HG03060 (cell line): ENCODE results near the gene PRAMEF15.
"Not testable (repeated sequence)": the region's sequence is repeated elsewhere in the genome, so short reads cannot be mapped to it uniquely, and the experiment has no call there.

Experiments
- ATAC-seq: cut with Tn5 transposase; IDR thresholded peaks from one replicate; pipeline ENCODE4 v1.9.1; 2021; ENCODE audit warnings: low read depth, moderate number of reproducible peaks; ENCODE audit not compliant: unreplicated experiment

Gene PRAMEF15

DNA sequence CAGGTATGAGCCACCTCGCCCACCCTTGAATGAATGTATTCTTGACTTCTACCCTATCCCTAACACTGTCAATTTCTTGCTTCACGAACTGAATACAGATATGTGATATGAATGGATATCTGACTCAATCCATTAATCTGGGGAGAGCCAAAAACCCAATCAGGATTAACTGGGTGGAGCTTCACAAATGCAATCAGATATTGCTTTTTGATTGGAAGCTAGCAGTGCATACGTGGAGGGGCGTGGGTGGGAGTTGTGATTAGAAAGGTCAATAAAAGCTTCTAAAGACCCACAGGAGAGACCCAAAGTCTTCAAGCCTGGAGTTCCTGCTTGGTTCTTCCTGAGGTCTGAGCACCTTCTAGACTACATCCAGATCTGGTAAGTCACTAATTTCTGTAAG lies at the start of gene PRAMEF15:
TSS of gene PRAMEF15 (plus strand) at position 301 of the 400 bp plus-strand sequence. CDS start 2,827 bp downstream, outside the sequence.
- ATAC-seq: not testable (repeated sequence)

- ATAC-seq: not testable (repeated sequence)
Measured at GRCh38 chr1:13277016-13277415, 38.4 kb upstream of the PRAMEF15 start.

GRCh38 chr1:13279617-13280016 lies 35.8 kb upstream of the PRAMEF15 start:
- ATAC-seq: not testable (repeated sequence)

- not testable (repeated sequence) for ATAC-seq
Measured at GRCh38 chr1:13285037-13285436, 30.3 kb upstream of the PRAMEF15 start, which contains the start of gene PRAMEF8. Gene PRAMEF8, minus strand, starts transcription at chr1:13285137. Its CDS starts 1,046 bp downstream, at chr1:13284091.

DNA sequence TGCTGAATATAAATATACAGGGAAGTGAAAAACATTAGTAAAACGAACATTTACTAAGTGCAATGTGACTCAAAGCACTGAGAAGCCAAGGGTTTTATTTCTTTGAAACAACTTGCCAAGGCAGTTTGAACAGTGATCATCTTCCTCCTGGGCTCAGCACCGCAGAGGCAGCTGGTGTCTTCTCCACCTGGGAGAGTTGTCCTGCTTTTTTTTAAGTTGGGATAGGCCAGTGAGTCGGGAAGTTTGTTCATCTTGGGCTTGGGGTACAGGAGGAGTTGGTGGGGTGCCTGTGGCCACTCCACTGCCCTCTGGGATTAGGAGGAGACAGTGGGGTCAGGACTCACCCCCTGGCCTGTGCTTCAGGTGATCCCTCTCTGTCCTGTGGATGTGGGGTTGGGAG lies 26.4 kb upstream of the PRAMEF15 start:
- ATAC-seq: not testable (repeated sequence)

GRCh38 chr1:13297216-13297931 lies 18.0 kb upstream of the PRAMEF15 start:
- ATAC-seq: not testable (repeated sequence)

GRCh38 chr1:13298699-13299098 lies 16.7 kb upstream of the PRAMEF15 start:
- ATAC-seq: not testable (repeated sequence)

GRCh38 chr1:13302197-13302596 lies 13.2 kb upstream of the PRAMEF15 start:
- ATAC-seq: not testable (repeated sequence)

DNA sequence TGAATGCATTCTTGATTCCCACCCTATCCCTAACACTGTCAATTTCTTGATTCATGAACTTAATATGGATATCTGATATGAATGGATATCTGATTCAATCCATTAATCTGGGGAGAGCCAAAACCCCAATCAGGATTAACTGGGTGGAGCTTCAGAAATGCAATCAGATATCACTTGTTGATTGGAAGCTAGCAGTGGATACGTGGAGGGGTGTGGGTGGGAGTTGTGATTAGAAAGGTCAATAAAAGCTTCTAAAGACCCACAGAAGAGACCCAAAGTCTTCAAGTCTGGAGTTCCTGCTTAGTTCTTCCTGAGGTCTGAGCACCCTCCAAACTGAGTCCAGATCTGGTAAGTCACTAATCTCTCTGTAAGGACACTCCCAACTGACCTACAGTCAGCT lies 12.1 kb upstream of the PRAMEF15 start, which contains the start of gene PRAMEF33:
TSS of gene PRAMEF33 (plus strand) at position 301 of the 400 bp plus-strand sequence. CDS start 2,416 bp downstream, outside the sequence.
- not testable (repeated sequence) for ATAC-seq

- ATAC-seq: not testable (repeated sequence)
Measured at GRCh38 chr1:13342496-13342895, 27.1 kb downstream of the PRAMEF15 start.

DNA sequence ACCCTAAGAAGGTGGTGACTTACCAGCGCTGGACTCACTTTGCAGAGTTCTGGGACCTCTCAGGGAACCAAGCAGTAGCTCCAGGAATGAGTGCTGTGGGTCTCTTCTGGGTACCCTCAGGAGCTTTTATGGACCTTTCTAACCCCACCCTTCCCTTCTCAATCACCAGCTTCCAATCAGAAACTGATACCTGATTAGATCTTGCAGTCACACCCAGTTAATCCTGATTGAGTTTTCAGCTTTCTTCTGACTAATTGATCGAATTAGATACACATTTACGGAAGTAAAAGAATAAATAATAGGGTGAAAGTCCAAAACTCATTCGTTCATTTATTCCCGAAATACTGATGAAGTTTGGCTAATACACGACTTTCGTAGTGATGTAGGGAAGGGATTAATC lies 31.7 kb downstream of the PRAMEF15 start, which contains the start of gene PRAMEF14:
TSS of gene PRAMEF14 (minus strand) at position 101 of the 400 bp plus-strand sequence. CDS start 1,820 bp downstream, outside the sequence.
- not testable (repeated sequence) for ATAC-seq

- ATAC-seq: not testable (repeated sequence)
Measured at GRCh38 chr1:13353476-13353875, 38.1 kb downstream of the PRAMEF15 start.

DNA sequence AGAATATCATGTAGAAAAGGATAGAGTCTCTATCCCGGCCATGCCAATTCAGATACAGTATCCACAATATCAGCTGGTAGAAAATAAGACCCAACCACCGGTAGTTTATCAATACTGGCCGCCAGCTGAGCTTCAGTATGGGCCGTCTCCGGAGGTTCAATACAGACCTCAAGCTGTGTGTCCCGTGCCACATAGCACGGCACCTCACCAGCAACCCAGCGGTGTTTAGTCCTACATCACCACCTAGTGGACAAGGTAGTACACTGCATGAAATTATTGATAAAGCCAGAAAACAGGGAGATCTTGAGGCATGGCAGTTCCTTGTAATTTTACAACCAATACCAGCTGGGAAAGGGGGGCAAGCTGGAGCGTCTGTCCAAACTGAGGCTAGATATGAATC lies 39.1 kb downstream of the PRAMEF15 start:
- ATAC-seq: not testable (repeated sequence)

DNA sequence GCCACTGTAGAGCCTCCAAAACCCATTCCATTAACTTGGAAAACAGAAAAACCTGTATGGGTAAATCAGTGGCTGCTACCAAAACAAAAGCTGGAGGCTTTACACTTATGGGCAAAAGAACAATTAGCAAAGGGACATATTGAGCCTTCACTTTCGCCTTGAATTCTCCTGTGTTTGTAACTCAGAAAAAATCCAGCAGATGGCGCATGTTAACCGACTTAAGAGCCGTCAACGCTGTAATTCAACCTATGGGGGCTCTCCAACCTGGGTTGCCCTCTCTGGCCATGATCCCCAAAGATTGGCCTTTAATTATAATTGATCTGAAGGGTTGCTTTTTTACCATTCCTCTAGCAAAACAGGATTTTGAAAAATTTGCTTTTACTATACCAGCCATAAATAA lies 41.4 kb downstream of the PRAMEF15 start:
- ATAC-seq: not testable (repeated sequence)

DNA sequence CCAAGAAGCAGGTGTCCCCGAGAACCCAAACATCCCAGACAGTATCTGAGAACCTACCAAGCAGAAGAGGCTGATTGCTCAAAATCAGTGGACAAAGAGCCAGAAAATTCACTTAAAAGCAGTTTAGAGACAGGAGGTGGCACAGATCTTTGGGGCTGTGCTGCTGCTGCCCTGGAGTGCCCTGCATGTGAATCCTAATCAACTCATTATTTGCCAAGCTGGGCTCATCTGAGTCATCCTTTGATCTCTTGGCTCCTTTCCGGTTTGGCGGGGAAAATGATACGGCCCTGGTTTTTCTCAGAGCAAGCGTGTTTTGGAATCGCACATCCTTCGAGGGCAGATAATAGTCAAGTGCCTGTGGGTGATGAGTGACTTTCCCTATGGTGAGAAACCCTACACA lies 47.0 kb downstream of the PRAMEF15 start:
- not testable (repeated sequence) for ATAC-seq

DNA sequence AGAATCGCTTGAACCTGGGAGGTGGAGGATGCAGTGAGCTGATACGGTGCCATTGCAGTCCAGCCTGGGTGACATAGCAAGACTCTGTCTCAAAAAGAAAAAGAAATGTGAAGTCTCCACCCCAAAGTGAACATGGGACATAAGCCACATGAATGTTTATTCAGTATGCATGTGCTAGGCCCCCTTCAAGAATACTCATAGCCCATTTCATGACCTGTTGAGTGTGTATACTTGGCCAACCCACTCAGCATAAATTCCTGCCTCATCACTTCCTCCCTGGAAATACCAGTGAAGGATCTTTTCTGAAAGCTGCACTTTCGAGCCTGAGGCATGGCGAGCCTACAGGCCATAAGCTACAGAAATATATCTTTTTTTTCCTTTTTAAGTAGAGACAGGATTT lies 49.5 kb downstream of the PRAMEF15 start:
- not testable (repeated sequence) for ATAC-seq

DNA sequence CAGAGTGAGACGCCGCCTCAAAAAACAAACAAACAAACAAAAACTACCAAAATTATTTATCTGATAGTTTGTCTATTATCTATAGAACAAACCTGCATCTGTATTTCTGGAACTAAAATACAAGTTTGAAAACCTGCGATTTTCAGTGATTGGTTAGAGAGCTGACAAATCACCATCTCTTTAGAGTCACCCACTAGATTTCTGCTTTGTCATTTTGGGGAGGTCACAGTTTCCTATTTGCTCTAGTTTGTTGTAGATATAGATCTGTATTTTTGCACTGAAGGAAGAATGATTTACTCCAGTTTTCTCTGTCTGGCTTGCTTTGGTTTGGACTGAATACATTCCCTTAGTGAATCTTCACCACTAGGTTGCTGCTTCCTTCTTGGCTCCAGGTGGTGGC lies 51.2 kb downstream of the PRAMEF15 start:
- not testable (repeated sequence) for ATAC-seq

- not testable (repeated sequence) for ATAC-seq
Measured at GRCh38 chr1:13368544-13368943, 53.2 kb downstream of the PRAMEF15 start.
